GM08714 (cell line): ENCODE results near the gene WIPF3.

Experiments
- H3K4me3 ChIP-seq: fragments of 200-500 bp; sonication (Bioruptor generic); 2 replicates; pipeline ENCODE4 v1.5.1; 2014; ENCODE audit warnings: mild to moderate bottlenecking, low read length, inconsistent platforms
- ZNF274 ChIP-seq: IDR thresholded peaks from 2 replicates; pipeline ENCODE4 v1.6.1; 2012; ENCODE audit warnings: mild to moderate bottlenecking, low read depth, low read length

Gene WIPF3

GRCh38 chr7:29915481-29916215 is 109.3 kb downstream of the WIPF3 start:
- no peak for TF ChIP-seq ZNF274

GRCh38 chr7:29917641-29918040 is 111.3 kb downstream of the WIPF3 start:
- no peak overlapping the region for H3K4me3 ChIP-seq
- TF ChIP-seq ZNF274, result no peak

More at GRCh38 chr7:29915481-29916215, 109.3 kb downstream of the WIPF3 start:
- H3K4me3 ChIP-seq, result no peak overlapping the region

- H3K4me3 ChIP-seq, result no peak overlapping the region
- TF ChIP-seq ZNF274, result no peak
Measured at GRCh38 chr7:29918850-29919249, 112.5 kb downstream of the WIPF3 start.

- no peak for TF ChIP-seq ZNF274
- H3K4me3 ChIP-seq, result no peak overlapping the region
Measured at GRCh38 chr7:29919790-29920189, 113.5 kb downstream of the WIPF3 start.

- no peak overlapping the region for H3K4me3 ChIP-seq
- no peak for TF ChIP-seq ZNF274
Measured at GRCh38 chr7:29920491-29920890, 114.2 kb downstream of the WIPF3 start.

- no peak overlapping the region for H3K4me3 ChIP-seq
- TF ChIP-seq ZNF274, result no peak
Measured at GRCh38 chr7:29921404-29922010, 115.2 kb downstream of the WIPF3 start.

- no peak overlapping the region for H3K4me3 ChIP-seq
- no peak for TF ChIP-seq ZNF274
Measured at GRCh38 chr7:29922921-29923700, 116.8 kb downstream of the WIPF3 start.

GRCh38 chr7:29924006-29924405 is 117.7 kb downstream of the WIPF3 start:
- no peak overlapping the region for H3K4me3 ChIP-seq
- no peak for TF ChIP-seq ZNF274

GRCh38 chr7:29924684-29925083 is 118.4 kb downstream of the WIPF3 start:
- H3K4me3 ChIP-seq, result no peak overlapping the region
- TF ChIP-seq ZNF274, result no peak

- no peak overlapping the region for H3K4me3 ChIP-seq
- TF ChIP-seq ZNF274, result no peak
Measured at GRCh38 chr7:29926216-29926615, 119.9 kb downstream of the WIPF3 start.

GRCh38 chr7:29926741-29927140 is 120.4 kb downstream of the WIPF3 start:
- no peak overlapping the region for H3K4me3 ChIP-seq
- TF ChIP-seq ZNF274, result no peak

GRCh38 chr7:29929018-29929807 is 122.9 kb downstream of the WIPF3 start:
- no peak for TF ChIP-seq ZNF274
- H3K4me3 ChIP-seq, result no peak overlapping the region

- no peak for TF ChIP-seq ZNF274
- no peak overlapping the region for H3K4me3 ChIP-seq
Measured at GRCh38 chr7:29935111-29935510, 128.8 kb downstream of the WIPF3 start.

GRCh38 chr7:29937132-29937531 is 130.8 kb downstream of the WIPF3 start:
- no peak for TF ChIP-seq ZNF274

More at GRCh38 chr7:29937132-29937531, 130.8 kb downstream of the WIPF3 start:
- H3K4me3 ChIP-seq, result no peak overlapping the region
